SK-N-SH treated with all-trans-retinoic acid at 6 μM for 48 hours (cell line): ENCODE measurements around the gene ABR.

Experiments used
- ATAC-seq: fragments of 200-7000 bp; cut with Tn5 transposase; 3 replicates; pipeline ENCODE4 v1.9.1; 2020; ENCODE audit warnings: mild to moderate bottlenecking, moderate library complexity
- ARNTL ChIP-seq: fragments of 450-650 bp; formaldehyde crosslinking; IDR thresholded peaks from 2 replicates; pipeline ENCODE4 v1.5.0; 2020; ENCODE audit warnings: low read depth, mild to moderate bottlenecking, moderate library complexity, borderline replicate concordance
- BACH2 ChIP-seq: fragments of 250-450 bp; sonication (Bioruptor Pico); IDR thresholded peaks from 2 replicates; pipeline ENCODE4 v1.9.0; 2021; ENCODE audit warnings: mild to moderate bottlenecking, borderline replicate concordance
- ESRRG ChIP-seq: fragments of 250-450 bp; sonication (Bioruptor Pico); IDR thresholded peaks from 2 replicates; pipeline ENCODE4 v1.6.1; 2021; ENCODE audit warnings: mild to moderate bottlenecking
- GLIS3 ChIP-seq: fragments of 250-450 bp; sonication (Bioruptor Pico); IDR thresholded peaks from 2 replicates; pipeline ENCODE4 v1.5.0; 2020; ENCODE audit warnings: mild to moderate bottlenecking, moderate library complexity
- ISL1 ChIP-seq: fragments of 250-450 bp; sonication (Bioruptor Pico); IDR thresholded peaks from 2 replicates; pipeline ENCODE4 v2.1.2; 2022; ENCODE audit warnings: mild to moderate bottlenecking, moderate library complexity
- OSR1 ChIP-seq: fragments of 250-450 bp; sonication (Bioruptor Pico); IDR thresholded peaks from 2 replicates; pipeline ENCODE4 v1.8.0; 2022; ENCODE audit warnings: moderate library complexity, mild to moderate bottlenecking, inconsistent platforms
- PPARA ChIP-seq: fragments of 250-450 bp; sonication (Bioruptor Pico); IDR thresholded peaks from 2 replicates; pipeline ENCODE4 v1.5.0; 2020; ENCODE audit warnings: mild to moderate bottlenecking, borderline replicate concordance
- RARB ChIP-seq: fragments of 250-450 bp; sonication (Bioruptor Pico); IDR thresholded peaks from 2 replicates; pipeline ENCODE4 v1.8.0; 2021; ENCODE audit warnings: mild to moderate bottlenecking, moderate library complexity
- SNAI2 ChIP-seq: fragments of 250-450 bp; sonication (Bioruptor Pico); IDR thresholded peaks from 2 replicates; pipeline ENCODE4 v1.5.0; 2020; ENCODE audit warnings: mild to moderate bottlenecking, moderate library complexity
- TCF4 ChIP-seq: fragments of 250-450 bp; sonication (Bioruptor Pico); IDR thresholded peaks from 2 replicates; pipeline ENCODE4 v1.8.0; 2021; ENCODE audit warnings: mild to moderate bottlenecking, moderate library complexity, borderline replicate concordance
- TOX ChIP-seq: fragments of 250-450 bp; sonication (Bioruptor Pico); IDR thresholded peaks from 2 replicates; pipeline ENCODE4 v1.8.0; 2021; ENCODE audit warnings: mild to moderate bottlenecking, moderate library complexity, borderline replicate concordance
- ZC3H10 ChIP-seq: fragments of 250-450 bp; sonication (Bioruptor Pico); IDR thresholded peaks from 2 replicates; pipeline ENCODE4 v1.5.1; 2021; ENCODE audit warnings: mild to moderate bottlenecking, moderate library complexity
- ZFP3 ChIP-seq: fragments of 250-450 bp; sonication (Bioruptor Pico); IDR thresholded peaks from 2 replicates; pipeline ENCODE4 v1.5.0; 2020; ENCODE audit warnings: mild to moderate bottlenecking, moderate library complexity
- ZFP30 ChIP-seq: fragments of 450-650 bp; formaldehyde crosslinking; IDR thresholded peaks from 2 replicates; pipeline ENCODE4 v1.5.0; 2022; ENCODE audit warnings: mild to moderate bottlenecking, moderate library complexity
- ZNF565 ChIP-seq: fragments of 450-650 bp; formaldehyde crosslinking; conservative IDR thresholded peaks from 2 replicates; pipeline ENCODE4 v1.5.0; 2020; ENCODE audit warnings: low read depth, mild to moderate bottlenecking, moderate library complexity
- ZNF70 ChIP-seq: fragments of 450-650 bp; formaldehyde crosslinking; IDR thresholded peaks from 2 replicates; pipeline ENCODE4 v1.5.0; 2020; ENCODE audit warnings: mild to moderate bottlenecking, moderate library complexity
- ZNF8 ChIP-seq: fragments of 450-650 bp; formaldehyde crosslinking; IDR thresholded peaks from 2 replicates; pipeline ENCODE4 v1.5.0; 2020; ENCODE audit warnings: mild to moderate bottlenecking, moderate library complexity
- TF ChIP-seq, protein P1 (sequence below): fragments of 250-450 bp; sonication (Bioruptor Pico); IDR thresholded peaks from 2 replicates; pipeline ENCODE4 v1.5.1; 2021; ENCODE audit warnings: mild to moderate bottlenecking, moderate library complexity
- TF ChIP-seq, protein P2 (sequence below): fragments of 250-450 bp; sonication (Bioruptor Pico); IDR thresholded peaks from 2 replicates; pipeline ENCODE4 v1.5.1; 2020; ENCODE audit warnings: low read depth, mild to moderate bottlenecking, moderate library complexity
- TF ChIP-seq, protein P3 (sequence below): fragments of 250-450 bp; sonication (Bioruptor Pico); IDR thresholded peaks from 2 replicates; pipeline ENCODE4 v1.5.0; 2020; ENCODE audit warnings: mild to moderate bottlenecking, moderate library complexity
- TF ChIP-seq, protein P4 (sequence below): fragments of 250-450 bp; sonication (Bioruptor Pico); IDR thresholded peaks from 2 replicates; pipeline ENCODE4 v1.8.0; 2021; ENCODE audit warnings: low read depth, mild to moderate bottlenecking, moderate library complexity, borderline replicate concordance
- TF ChIP-seq, protein P5 (sequence below): fragments of 250-450 bp; sonication (Bioruptor Pico); IDR thresholded peaks from 2 replicates; pipeline ENCODE4 v1.8.0; 2020; ENCODE audit warnings: mild to moderate bottlenecking, moderate library complexity, borderline replicate concordance

Gene ABR

DNA sequence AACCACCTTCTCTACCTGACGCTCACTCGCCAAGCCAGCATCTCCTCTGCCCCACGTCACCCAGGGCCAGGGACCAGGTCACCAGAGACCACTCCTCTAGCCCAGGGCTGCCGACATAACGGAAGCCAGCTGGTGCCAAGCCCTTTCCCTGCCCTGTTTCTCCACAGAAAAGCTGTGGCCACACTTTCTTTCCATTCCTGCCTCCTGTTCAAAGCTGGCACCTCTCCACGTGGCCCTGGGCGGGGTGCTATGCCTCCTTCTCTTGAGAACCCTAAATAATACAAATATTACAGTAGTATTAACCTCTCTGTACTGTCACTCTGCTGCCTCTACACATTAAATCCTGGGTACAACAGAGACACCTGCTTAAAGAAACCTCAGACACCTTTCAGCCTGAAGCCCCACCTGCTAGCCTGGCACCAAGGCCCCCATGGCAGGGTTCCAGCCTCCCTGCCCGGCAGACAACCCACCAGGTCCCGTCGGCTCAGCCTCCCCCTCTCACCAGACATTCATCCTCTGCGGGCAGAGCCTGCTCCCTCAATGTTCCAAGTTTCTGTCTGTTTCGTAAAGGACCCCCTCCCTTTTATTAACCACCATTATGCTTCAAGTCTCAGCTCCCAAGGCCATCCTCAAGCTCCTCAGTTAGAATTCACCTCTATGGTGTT lies 120.5 kb downstream of the ABR start (continued):
- TF ChIP-seq, protein P1, sequence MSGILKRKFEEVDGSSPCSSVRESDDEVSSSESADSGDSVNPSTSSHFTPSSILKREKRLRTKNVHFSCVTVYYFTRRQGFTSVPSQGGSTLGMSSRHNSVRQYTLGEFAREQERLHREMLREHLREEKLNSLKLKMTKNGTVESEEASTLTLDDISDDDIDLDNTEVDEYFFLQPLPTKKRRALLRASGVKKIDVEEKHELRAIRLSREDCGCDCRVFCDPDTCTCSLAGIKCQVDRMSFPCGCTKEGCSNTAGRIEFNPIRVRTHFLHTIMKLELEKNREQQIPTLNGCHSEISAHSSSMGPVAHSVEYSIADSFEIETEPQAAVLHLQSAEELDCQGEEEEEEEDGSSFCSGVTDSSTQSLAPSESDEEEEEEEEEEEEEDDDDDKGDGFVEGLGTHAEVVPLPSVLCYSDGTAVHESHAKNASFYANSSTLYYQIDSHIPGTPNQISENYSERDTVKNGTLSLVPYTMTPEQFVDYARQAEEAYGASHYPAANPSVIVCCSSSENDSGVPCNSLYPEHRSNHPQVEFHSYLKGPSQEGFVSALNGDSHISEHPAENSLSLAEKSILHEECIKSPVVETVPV (CRISPR knock-in tag) = no peak
- TF ChIP-seq, protein P2, sequence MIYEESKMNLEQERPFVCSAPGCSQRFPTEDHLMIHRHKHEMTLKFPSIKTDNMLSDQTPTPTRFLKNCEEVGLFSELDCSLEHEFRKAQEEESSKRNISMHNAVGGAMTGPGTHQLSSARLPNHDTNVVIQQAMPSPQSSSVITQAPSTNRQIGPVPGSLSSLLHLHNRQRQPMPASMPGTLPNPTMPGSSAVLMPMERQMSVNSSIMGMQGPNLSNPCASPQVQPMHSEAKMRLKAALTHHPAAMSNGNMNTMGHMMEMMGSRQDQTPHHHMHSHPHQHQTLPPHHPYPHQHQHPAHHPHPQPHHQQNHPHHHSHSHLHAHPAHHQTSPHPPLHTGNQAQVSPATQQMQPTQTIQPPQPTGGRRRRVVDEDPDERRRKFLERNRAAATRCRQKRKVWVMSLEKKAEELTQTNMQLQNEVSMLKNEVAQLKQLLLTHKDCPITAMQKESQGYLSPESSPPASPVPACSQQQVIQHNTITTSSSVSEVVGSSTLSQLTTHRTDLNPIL (CRISPR knock-in tag) = no peak
- TF ChIP-seq OSR1 (CRISPR knock-in tag) = no peak
- no peak for TF ChIP-seq TCF4 (CRISPR knock-in tag)
- no peak for TF ChIP-seq RARB (CRISPR knock-in tag)
- TF ChIP-seq, all 23 proteins: peak for 0

DNA sequence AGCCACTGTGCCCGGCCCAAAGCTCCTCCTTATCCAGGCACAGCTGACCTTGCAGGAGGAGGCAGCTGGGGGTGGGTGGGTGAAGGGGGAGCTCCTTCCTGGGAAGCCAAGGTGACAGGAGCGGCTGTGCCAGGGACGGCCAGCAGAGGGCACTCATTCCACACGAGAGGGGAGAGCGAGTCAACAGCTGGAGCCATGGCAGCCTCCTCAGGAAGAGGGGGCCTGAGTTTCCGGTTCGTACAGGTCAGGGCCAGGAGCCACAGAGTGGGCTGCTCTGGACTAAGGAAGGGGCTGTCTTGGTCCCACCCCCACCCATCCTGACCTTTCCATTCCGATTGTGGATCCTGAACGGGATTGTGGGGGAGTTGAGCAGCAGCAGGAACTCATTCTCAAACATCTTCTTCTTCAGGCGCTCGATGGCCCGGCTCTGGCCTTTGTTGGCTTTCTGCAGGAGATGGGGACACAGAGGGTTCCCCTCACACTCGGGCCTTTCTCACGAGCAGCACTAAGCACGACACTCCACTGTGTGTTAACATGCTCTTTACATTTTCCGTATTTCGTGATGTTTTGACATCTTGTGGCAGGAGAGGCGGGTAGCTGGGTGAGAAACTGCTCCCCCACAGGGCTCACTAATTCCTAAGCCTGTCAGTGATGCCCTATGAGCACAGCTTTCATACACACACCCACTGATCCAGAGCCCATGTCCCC lies 121.2 kb downstream of the ABR start:
- ATAC-seq = peak; percentile 19; the same call in 1 of the 3 replicates
- TF ChIP-seq OSR1 (CRISPR knock-in tag) (no peak), SNAI2 (no peak), ZNF8 (no peak), ZFP30 (no peak), GLIS3 (CRISPR knock-in tag) (no peak), BACH2 (CRISPR knock-in tag) (no peak), TOX (CRISPR knock-in tag) (no peak), ZC3H10 (CRISPR knock-in tag) (no peak), ARNTL (CRISPR knock-in tag) (no peak), ZNF70 (CRISPR knock-in tag) (no peak), ZFP3 (CRISPR knock-in tag) (no peak), ESRRG (CRISPR knock-in tag) (no peak), ZNF565 (CRISPR knock-in tag) (no peak), RARB (CRISPR knock-in tag) (no peak)
- TF ChIP-seq, protein P2 (CRISPR knock-in tag) = no peak
- TF ChIP-seq, protein P3, sequence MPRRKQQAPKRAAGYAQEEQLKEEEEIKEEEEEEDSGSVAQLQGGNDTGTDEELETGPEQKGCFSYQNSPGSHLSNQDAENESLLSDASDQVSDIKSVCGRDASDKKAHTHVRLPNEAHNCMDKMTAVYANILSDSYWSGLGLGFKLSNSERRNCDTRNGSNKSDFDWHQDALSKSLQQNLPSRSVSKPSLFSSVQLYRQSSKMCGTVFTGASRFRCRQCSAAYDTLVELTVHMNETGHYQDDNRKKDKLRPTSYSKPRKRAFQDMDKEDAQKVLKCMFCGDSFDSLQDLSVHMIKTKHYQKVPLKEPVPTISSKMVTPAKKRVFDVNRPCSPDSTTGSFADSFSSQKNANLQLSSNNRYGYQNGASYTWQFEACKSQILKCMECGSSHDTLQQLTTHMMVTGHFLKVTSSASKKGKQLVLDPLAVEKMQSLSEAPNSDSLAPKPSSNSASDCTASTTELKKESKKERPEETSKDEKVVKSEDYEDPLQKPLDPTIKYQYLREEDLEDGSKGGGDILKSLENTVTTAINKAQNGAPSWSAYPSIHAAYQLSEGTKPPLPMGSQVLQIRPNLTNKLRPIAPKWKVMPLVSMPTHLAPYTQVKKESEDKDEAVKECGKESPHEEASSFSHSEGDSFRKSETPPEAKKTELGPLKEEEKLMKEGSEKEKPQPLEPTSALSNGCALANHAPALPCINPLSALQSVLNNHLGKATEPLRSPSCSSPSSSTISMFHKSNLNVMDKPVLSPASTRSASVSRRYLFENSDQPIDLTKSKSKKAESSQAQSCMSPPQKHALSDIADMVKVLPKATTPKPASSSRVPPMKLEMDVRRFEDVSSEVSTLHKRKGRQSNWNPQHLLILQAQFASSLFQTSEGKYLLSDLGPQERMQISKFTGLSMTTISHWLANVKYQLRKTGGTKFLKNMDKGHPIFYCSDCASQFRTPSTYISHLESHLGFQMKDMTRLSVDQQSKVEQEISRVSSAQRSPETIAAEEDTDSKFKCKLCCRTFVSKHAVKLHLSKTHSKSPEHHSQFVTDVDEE (CRISPR knock-in tag) = no peak

DNA sequence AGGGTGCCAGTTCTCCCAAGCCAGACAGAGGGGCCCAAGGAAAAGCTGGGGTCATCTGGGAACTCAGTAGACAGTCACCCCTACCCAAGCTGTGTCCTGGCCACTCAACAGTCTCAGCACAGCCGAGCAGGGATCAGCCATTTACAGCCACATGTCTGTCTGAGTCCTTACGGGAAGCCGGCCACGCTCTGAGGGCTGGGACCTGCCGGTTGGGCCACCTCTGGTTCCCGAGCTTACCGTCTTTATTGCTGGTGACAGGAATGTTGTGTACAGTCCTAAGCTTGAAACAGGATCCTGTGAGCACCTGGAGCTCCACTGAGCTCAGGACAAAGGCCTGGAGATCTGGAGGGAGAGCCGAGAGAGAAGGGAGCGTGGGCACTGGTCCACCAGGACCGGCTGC lies 123.0 kb downstream of the ABR start:
- ATAC-seq = no peak
- TF ChIP-seq ZFP30 (no peak), GLIS3 (CRISPR knock-in tag) (no peak), ZFP3 (CRISPR knock-in tag) (no peak), ZC3H10 (CRISPR knock-in tag) (no peak), ZNF70 (CRISPR knock-in tag) (no peak), ARNTL (CRISPR knock-in tag) (no peak), ZNF565 (CRISPR knock-in tag) (no peak), ISL1 (CRISPR knock-in tag) (no peak), SNAI2 (no peak), TOX (CRISPR knock-in tag) (no peak), PPARA (CRISPR knock-in tag) (no peak), TCF4 (CRISPR knock-in tag) (no peak)
- TF ChIP-seq, protein P4, sequence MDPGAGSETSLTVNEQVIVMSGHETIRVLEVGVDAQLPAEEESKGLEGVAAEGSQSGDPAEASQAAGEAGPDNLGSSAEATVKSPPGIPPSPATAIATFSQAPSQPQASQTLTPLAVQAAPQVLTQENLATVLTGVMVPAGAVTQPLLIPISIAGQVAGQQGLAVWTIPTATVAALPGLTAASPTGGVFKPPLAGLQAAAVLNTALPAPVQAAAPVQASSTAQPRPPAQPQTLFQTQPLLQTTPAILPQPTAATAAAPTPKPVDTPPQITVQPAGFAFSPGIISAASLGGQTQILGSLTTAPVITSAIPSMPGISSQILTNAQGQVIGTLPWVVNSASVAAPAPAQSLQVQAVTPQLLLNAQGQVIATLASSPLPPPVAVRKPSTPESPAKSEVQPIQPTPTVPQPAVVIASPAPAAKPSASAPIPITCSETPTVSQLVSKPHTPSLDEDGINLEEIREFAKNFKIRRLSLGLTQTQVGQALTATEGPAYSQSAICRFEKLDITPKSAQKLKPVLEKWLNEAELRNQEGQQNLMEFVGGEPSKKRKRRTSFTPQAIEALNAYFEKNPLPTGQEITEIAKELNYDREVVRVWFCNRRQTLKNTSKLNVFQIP = no peak
- TF ChIP-seq, protein P1 (CRISPR knock-in tag) = no peak
- TF ChIP-seq, protein P2 (CRISPR knock-in tag) = no peak
- TF ChIP-seq, protein P5, sequence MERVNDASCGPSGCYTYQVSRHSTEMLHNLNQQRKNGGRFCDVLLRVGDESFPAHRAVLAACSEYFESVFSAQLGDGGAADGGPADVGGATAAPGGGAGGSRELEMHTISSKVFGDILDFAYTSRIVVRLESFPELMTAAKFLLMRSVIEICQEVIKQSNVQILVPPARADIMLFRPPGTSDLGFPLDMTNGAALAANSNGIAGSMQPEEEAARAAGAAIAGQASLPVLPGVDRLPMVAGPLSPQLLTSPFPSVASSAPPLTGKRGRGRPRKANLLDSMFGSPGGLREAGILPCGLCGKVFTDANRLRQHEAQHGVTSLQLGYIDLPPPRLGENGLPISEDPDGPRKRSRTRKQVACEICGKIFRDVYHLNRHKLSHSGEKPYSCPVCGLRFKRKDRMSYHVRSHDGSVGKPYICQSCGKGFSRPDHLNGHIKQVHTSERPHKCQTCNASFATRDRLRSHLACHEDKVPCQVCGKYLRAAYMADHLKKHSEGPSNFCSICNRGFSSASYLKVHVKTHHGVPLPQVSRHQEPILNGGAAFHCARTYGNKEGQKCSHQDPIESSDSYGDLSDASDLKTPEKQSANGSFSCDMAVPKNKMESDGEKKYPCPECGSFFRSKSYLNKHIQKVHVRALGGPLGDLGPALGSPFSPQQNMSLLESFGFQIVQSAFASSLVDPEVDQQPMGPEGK = no peak
